ENCODE measurements around the gene MBLAC1.

DNA sequence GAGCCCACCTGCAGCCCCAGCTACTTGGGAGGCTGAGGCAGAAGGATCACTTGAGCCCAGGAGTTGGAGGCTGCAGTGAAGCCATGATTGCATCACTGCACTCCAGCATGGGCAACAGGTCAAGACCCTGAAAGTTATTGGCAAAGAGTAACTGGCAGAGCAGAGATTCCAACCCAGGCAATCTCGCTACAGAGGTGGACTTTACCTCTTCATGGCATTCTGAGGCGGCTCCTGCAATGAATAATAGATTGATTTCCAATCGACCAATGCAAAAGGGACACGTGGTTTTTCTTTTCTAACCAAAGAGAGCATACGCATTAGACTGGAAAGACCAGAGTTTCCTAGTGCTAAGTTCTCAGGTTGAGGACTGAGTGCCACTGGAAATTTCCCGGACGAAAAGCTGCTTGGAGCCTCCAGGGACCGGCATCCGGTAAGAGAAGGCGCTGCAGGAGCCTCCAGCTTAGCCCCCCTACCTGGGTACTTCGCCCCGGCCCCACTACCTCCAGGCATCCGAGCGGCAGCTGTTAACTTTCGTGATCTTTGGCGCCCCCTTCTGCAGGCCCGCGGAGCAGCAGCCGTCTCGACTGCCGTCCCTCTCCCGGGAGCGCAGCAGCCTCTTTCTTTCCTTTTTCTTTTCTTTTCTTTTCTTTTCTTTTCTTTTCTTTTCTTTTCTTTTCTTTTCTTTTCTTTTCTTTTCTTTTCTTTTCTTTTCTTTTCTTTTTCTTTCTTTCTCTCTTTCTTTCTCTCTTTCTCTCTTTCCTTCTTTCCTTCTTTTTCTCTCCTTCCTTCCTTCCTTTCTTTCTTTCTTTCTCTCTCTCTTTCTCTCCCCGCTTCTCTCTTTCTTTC, 4.1 kb downstream of the MBLAC1 start:
- TF ChIP-seq, protein P1, sequence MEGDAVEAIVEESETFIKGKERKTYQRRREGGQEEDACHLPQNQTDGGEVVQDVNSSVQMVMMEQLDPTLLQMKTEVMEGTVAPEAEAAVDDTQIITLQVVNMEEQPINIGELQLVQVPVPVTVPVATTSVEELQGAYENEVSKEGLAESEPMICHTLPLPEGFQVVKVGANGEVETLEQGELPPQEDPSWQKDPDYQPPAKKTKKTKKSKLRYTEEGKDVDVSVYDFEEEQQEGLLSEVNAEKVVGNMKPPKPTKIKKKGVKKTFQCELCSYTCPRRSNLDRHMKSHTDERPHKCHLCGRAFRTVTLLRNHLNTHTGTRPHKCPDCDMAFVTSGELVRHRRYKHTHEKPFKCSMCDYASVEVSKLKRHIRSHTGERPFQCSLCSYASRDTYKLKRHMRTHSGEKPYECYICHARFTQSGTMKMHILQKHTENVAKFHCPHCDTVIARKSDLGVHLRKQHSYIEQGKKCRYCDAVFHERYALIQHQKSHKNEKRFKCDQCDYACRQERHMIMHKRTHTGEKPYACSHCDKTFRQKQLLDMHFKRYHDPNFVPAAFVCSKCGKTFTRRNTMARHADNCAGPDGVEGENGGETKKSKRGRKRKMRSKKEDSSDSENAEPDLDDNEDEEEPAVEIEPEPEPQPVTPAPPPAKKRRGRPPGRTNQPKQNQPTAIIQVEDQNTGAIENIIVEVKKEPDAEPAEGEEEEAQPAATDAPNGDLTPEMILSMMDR (IDR thresholded peaks at IDR 0.05) = peak; percentile 78 to 98 (median 85)
- TF ChIP-seq POLR2A (IDR thresholded peaks at IDR 0.05) = peak in 2 of 3 donors; percentile 30 to 56
